ENCODE measurements around the gene FAM98A. TPM values are rescaled to one million over a fixed set of nuclear protein-coding genes. Genes with fewer than 3 reads are reported as not detected.

Gene FAM98A
- total and polyA plus RNA-seq, 12 donors, result 16.0 to 118 (median 50.5) TPM

DNA sequence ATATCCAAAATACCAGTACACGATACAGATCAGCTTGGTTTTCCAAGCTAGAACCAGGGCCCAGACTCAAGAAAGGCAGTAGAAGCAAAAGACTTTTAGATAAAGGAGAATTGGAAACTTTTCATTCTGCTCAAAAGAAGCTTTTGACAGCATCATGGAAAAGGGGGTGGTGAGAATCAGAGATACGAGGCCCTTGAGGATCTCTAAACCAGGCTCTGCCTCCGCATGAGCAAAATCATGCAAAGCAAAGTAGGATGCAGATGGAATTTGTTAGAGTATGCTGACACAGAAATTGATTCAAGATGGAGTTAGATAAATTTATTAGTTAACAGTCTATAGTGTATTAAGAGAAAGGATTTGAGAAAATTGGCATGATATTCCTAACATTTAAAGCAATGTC lies 39.8 kb downstream of the FAM98A start:
- no peak for DNase-seq
- 91 to 97% (median 95%) methylated on average over 3 of the region's 3 CpGs for WGBS, 4 donors
- no peaks in the 10 kb centered on the region for H3K27me3 ChIP-seq

GRCh38 chr2:33555681-33556080 lies 43.4 kb downstream of the FAM98A start:
- H3K4me3 ChIP-seq, result no peak overlapping the region
- H3K9me3 ChIP-seq (replicated peaks in 1 of 3), result no peaks in the 10 kb centered on the region
- DNase-seq, result no peak
- no peaks in the 10 kb centered on the region for H3K27me3 ChIP-seq
- intact Hi-C loops (cut with DNase I), result no loop called here
- H3K36me3 ChIP-seq (replicated peaks in 1 of 2), result no peaks in the 10 kb centered on the region
- 47 to 60% (median 58%) methylated on average over 3 of the region's 3 CpGs for WGBS, 4 donors
- peak overlapping the region in 2 of 5 donors; percentile 68 to 84 for H3K27ac ChIP-seq
- peaks cover 0 to 17% of the 10 kb centered on the region in 2 donors for H3K4me1 ChIP-seq (replicated peaks in 1 of 2)
- TF ChIP-seq CTCF (IDR thresholded peaks at IDR 0.05) (no peak), POLR2A (IDR thresholded peaks at IDR 0.05) (no peak)

More for the DNA sequence above, 39.8 kb downstream of the FAM98A start:
- TF ChIP-seq POLR2A (IDR thresholded peaks at IDR 0.05) (no peak), CTCF (IDR thresholded peaks at IDR 0.05) (no peak)
- H3K4me1 ChIP-seq (replicated peaks in 1 of 2), result peaks cover 0 to 11% of the 10 kb centered on the region in 2 donors
- intact Hi-C loops (cut with DNase I), result no loop called here
- H3K9me3 ChIP-seq (replicated peaks in 1 of 3), result no peaks in the 10 kb centered on the region
- H3K4me3 ChIP-seq, result no peak overlapping the region
- no peaks in the 10 kb centered on the region for H3K36me3 ChIP-seq (replicated peaks in 1 of 2)
- no peak overlapping the region for H3K27ac ChIP-seq

- intact Hi-C loops (cut with DNase I), result no loop called here
- WGBS, 4 donors, result 56 to 89% (median 70%) methylated on average over 1 of the region's 1 CpG
- no peak overlapping the region for H3K4me3 ChIP-seq
Observed at GRCh38 chr2:33552758-33553461, 46.2 kb downstream of the FAM98A start.

DNA sequence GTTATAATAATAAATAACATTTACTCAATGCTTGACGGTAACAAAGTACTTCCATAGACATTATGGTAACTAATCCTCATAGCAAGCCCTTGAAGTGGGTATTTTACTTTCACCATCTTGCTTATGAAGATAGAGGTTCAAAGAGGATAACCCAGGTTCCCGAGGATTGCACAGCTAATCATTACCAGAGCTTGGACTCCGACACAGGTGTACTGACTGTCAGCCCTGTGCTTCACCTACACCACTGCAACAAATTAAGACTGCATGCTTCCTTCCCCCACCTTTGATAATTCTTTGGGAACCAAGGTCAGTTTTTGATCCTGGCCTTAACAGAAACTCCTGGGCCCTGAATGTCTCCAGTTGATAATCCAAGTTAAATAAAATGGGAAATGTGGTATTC lies 48.9 kb downstream of the FAM98A start:
- no peaks in the 10 kb centered on the region for H3K27me3 ChIP-seq
- no peak overlapping the region for H3K4me3 ChIP-seq
- H3K27ac ChIP-seq, result no peak overlapping the region
- no peak for DNase-seq
- no peaks in the 10 kb centered on the region for H3K9me3 ChIP-seq (replicated peaks in 1 of 3)
- TF ChIP-seq POLR2A (IDR thresholded peaks at IDR 0.05), result no peak
- no peaks in the 10 kb centered on the region for H3K36me3 ChIP-seq (replicated peaks in 1 of 2)
- H3K4me1 ChIP-seq (replicated peaks in 1 of 2), result peaks cover 0 to 9% of the 10 kb centered on the region in 2 donors
- 90 to 99% (median 94%) methylated on average over 3 of the region's 3 CpGs for WGBS, 4 donors
- intact Hi-C loops (cut with DNase I), result no loop called here

More at GRCh38 chr2:33552758-33553461, 46.2 kb downstream of the FAM98A start:
- H3K36me3 ChIP-seq (replicated peaks in 1 of 2), result no peaks in the 10 kb centered on the region
- H3K9me3 ChIP-seq (replicated peaks in 1 of 3), result no peaks in the 10 kb centered on the region
- peak overlapping the region in 1 of 5 donors; percentile 69 for H3K27ac ChIP-seq
- TF ChIP-seq POLR2A (IDR thresholded peaks at IDR 0.05), result no peak
- no peak for TF ChIP-seq CTCF (IDR thresholded peaks at IDR 0.05)
- no peaks in the 10 kb centered on the region for H3K27me3 ChIP-seq
- H3K4me1 ChIP-seq (replicated peaks in 1 of 2), result peaks cover 0 to 17% of the 10 kb centered on the region in 2 donors
- peak in 2 of 7 donors; percentile 12 to 14 for DNase-seq

GRCh38 chr2:33541243-33541642 lies 57.9 kb downstream of the FAM98A start:
- WGBS, 4 donors, result 81 to 87% (median 83%) methylated on average over 4 of the region's 4 CpGs
- H3K9me3 ChIP-seq (replicated peaks in 1 of 3), result no peaks in the 10 kb centered on the region

More at GRCh38 chr2:33541243-33541642, 57.9 kb downstream of the FAM98A start:
- no peak overlapping the region for H3K27ac ChIP-seq
- no peak overlapping the region for H3K4me3 ChIP-seq
- intact Hi-C loops (cut with DNase I), result no loop called here
- H3K4me1 ChIP-seq (replicated peaks in 1 of 2), result no peaks in the 10 kb centered on the region
- TF ChIP-seq POLR2A (IDR thresholded peaks at IDR 0.05), result no peak
- no peak for TF ChIP-seq CTCF (IDR thresholded peaks at IDR 0.05)
- no peak for DNase-seq
- no peaks in the 10 kb centered on the region for H3K36me3 ChIP-seq (replicated peaks in 1 of 2)
- no peaks in the 10 kb centered on the region for H3K27me3 ChIP-seq

Measured in adrenal gland (tissue), 12 donors.